HepG2 (cell line): ENCODE results near the gene TAS2R43.

Experiments
- AKAP8 ChIP-seq: sonication (generic); formaldehyde crosslinking; IDR thresholded peaks from 2 replicates; pipeline ENCODE4 v1.5.1; 2020; ENCODE audit warnings: mild to moderate bottlenecking, missing genetic modification reagents
- CTCF ChIP-seq: sonication (generic); formaldehyde crosslinking; IDR thresholded peaks from 2 replicates; pipeline ENCODE4 v1.5.0; 2020; ENCODE audit warnings: mild to moderate bottlenecking, missing genetic modification reagents, moderate library complexity
- EZH2 ChIP-seq: conservative IDR thresholded peaks from 2 replicates; pipeline ENCODE4 v1.6.1; 2012; ENCODE audit warnings: mild to moderate bottlenecking, low read depth, low read length, moderate library complexity
- JUN ChIP-seq: sonication (generic); formaldehyde crosslinking; IDR thresholded peaks from 2 replicates; pipeline ENCODE4 v1.4.0; 2020; ENCODE audit warnings: mild to moderate bottlenecking, missing genetic modification reagents
- KLF16 ChIP-seq, 2 experiments: sonication (generic) in 1 of 2; formaldehyde crosslinking in 1 of 2; IDR thresholded peaks; 2 replicates each; pipeline versions ENCODE4 v1.6.1 to v1.8.0; 2016 to 2023; ENCODE audit warnings: missing genetic modification reagents in 2 of 2, missing compliant biosample characterization in 1 of 2
- SKI ChIP-seq: fragments of 450-650 bp; IDR thresholded peaks from one replicate; pipeline ENCODE4 v1.6.1; 2018; ENCODE audit warnings: mild to moderate bottlenecking; ENCODE audit not compliant: partially characterized antibody
- ZFP36 ChIP-seq: fragments of 150-350 bp; IDR thresholded peaks from 2 replicates; pipeline ENCODE4 v1.6.1; 2018; ENCODE audit warnings: borderline replicate concordance, low read length, low read depth; ENCODE audit not compliant: partially characterized antibody
- ZNF619 ChIP-seq: sonication (generic); formaldehyde crosslinking; IDR thresholded peaks from 2 replicates; pipeline ENCODE4 v1.4.0; 2020; ENCODE audit warnings: mild to moderate bottlenecking, missing genetic modification reagents
- TF ChIP-seq, protein P1 (sequence below): sonication (generic); formaldehyde crosslinking; IDR thresholded peaks from 2 replicates; pipeline ENCODE4 v1.8.0; 2022; ENCODE audit warnings: missing genetic modification reagents, mild to moderate bottlenecking, moderate library complexity, borderline replicate concordance
- TF ChIP-seq, protein P2 (sequence below): sonication (generic); formaldehyde crosslinking; IDR thresholded peaks from 2 replicates; pipeline ENCODE4 v1.4.0; 2020; ENCODE audit warnings: missing genetic modification reagents, borderline replicate concordance
- TF ChIP-seq, protein P3 (sequence below): sonication (generic); formaldehyde crosslinking; IDR thresholded peaks from 2 replicates; pipeline ENCODE4 v1.8.0; 2022; ENCODE audit warnings: mild to moderate bottlenecking, missing genetic modification reagents, borderline replicate concordance

GRCh38 chr12:11075642-11076041 lies 16.5 kb downstream of the TAS2R43 start:
- TF ChIP-seq ZNF619 (no peak), EZH2 (no peak), AKAP8 (CRISPR knock-in tag) (no peak), SKI (no peak), JUN (CRISPR knock-in tag) (no peak), CTCF (no peak), ZFP36 (no peak), KLF16 (CRISPR knock-in tag; IDR thresholded peaks at IDR 0.05) (no peak)
- TF ChIP-seq, protein P1, sequence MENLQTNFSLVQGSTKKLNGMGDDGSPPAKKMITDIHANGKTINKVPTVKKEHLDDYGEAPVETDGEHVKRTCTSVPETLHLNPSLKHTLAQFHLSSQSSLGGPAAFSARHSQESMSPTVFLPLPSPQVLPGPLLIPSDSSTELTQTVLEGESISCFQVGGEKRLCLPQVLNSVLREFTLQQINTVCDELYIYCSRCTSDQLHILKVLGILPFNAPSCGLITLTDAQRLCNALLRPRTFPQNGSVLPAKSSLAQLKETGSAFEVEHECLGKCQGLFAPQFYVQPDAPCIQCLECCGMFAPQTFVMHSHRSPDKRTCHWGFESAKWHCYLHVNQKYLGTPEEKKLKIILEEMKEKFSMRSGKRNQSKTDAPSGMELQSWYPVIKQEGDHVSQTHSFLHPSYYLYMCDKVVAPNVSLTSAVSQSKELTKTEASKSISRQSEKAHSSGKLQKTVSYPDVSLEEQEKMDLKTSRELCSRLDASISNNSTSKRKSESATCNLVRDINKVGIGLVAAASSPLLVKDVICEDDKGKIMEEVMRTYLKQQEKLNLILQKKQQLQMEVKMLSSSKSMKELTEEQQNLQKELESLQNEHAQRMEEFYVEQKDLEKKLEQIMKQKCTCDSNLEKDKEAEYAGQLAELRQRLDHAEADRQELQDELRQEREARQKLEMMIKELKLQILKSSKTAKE = no peak
- TF ChIP-seq, protein P2, sequence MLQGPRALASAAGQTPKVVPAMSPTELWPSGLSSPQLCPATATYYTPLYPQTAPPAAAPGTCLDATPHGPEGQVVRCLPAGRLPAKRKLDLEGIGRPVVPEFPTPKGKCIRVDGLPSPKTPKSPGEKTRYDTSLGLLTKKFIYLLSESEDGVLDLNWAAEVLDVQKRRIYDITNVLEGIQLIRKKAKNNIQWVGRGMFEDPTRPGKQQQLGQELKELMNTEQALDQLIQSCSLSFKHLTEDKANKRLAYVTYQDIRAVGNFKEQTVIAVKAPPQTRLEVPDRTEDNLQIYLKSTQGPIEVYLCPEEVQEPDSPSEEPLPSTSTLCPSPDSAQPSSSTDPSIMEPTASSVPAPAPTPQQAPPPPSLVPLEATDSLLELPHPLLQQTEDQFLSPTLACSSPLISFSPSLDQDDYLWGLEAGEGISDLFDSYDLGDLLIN (CRISPR knock-in tag) = no peak
- TF ChIP-seq, protein P3, sequence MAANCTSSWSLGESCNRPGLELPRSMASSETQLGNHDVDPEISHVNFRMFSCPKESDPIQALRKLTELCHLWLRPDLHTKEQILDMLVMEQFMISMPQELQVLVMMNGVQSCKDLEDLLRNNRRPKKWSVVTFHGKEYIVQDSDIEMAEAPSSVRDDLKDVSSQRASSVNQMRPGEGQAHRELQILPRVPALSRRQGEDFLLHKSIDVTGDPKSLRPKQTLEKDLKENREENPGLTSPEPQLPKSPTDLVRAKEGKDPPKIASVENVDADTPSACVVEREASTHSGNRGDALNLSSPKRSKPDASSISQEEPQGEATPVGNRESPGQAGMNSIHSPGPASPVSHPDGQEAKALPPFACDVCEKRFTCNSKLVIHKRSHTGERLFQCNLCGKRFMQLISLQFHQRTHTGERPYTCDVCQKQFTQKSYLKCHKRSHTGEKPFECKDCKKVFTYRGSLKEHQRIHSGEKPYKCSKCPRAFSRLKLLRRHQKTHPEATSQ (CRISPR knock-in tag) = no peak
